AG04449 (cell line): Measurements from ENCODE around the gene TRPM1.

Source experiments
- CTCF ChIA-PET: fragments of 350-600 bp; formaldehyde crosslinking; extraction: SDS; loops from one replicate; lab custom pipeline; 2021; ENCODE audit warnings: antibody characterized with exemption; lab: Yijun Ruan, JAX
- POLR2A ChIA-PET: fragments of 400-600, 350-600 bp; formaldehyde crosslinking; extraction: SDS; loops from one replicate; lab custom pipeline; 2020; ENCODE audit warnings: antibody characterized with exemption, inconsistent platforms; lab: Yijun Ruan, JAX
- DNase-seq: peaks from one replicate; pipeline ENCODE4 v3.0.0-alpha.2; 2010; ENCODE audit warnings: low read depth, low spot score
- H3K4me3 ChIP-seq: 2 replicates; pipeline ENCODE4 v1.5.1; 2011; ENCODE audit warnings: low read depth, mild to moderate bottlenecking, control low read depth, low read length
- CTCF ChIP-seq: IDR thresholded peaks from one replicate; pipeline ENCODE4 v1.5.1; 2011; ENCODE audit warnings: mild to moderate bottlenecking, moderate library complexity, low read length, control low read depth, inconsistent platforms; ENCODE audit not compliant: insufficient read depth; ENCODE audit errors: missing control alignments

The TRPM1 gene

GRCh38 chr15:31046759-31047359, 54.7 kb downstream of the TRPM1 start:
- CTCF ChIA-PET, result no interaction called here
- no peak for TF ChIP-seq CTCF
- POLR2A ChIA-PET, result no interaction called here
- no peak overlapping the region for H3K4me3 ChIP-seq
- no peak for DNase-seq

- DNase-seq, result no peak
- CTCF ChIA-PET, result interaction anchor here (1.1 kb wide), 1 partner anchor 84 kb away, joined by 3 read pairs; no protein-coding TSS in a partner anchor
- POLR2A ChIA-PET, result no interaction called here
- no peak overlapping the region for H3K4me3 ChIP-seq
- TF ChIP-seq CTCF, result no peak
Measured at GRCh38 chr15:31045606-31046005, 55.9 kb downstream of the TRPM1 start.

GRCh38 chr15:31042751-31043150, 58.8 kb downstream of the TRPM1 start:
- TF ChIP-seq CTCF, result no peak
- ChIA-PET POLR2A (no interaction called here), CTCF (interaction anchor here (1.3 to 1.8 kb wide), 2 partner anchors 16 to 446 kb away, joined by 3 to 5 read pairs; no protein-coding TSS in a partner anchor)
- no peak overlapping the region for H3K4me3 ChIP-seq
- no peak for DNase-seq

GRCh38 chr15:31041610-31042009, 59.9 kb downstream of the TRPM1 start:
- CTCF ChIA-PET, result interaction anchor here (1.8 kb wide), 1 partner anchor 15 kb away, joined by 5 read pairs; no protein-coding TSS in a partner anchor

GRCh38 chr15:31040611-31041010, 60.9 kb downstream of the TRPM1 start:
- no peak overlapping the region for H3K4me3 ChIP-seq
- ChIA-PET CTCF (no interaction called here), POLR2A (no interaction called here)
- DNase-seq, result no peak
- TF ChIP-seq CTCF, result no peak

More at GRCh38 chr15:31041610-31042009, 59.9 kb downstream of the TRPM1 start:
- DNase-seq, result no peak
- no peak for TF ChIP-seq CTCF
- no peak overlapping the region for H3K4me3 ChIP-seq
- POLR2A ChIA-PET, result no interaction called here

- no peak for DNase-seq
- POLR2A ChIA-PET, result no interaction called here
- no peak overlapping the region for H3K4me3 ChIP-seq
- CTCF ChIA-PET, result interaction anchor here (1.3 kb wide), 1 partner anchor 12 kb away, joined by 4 read pairs; no protein-coding TSS in a partner anchor
- no peak for TF ChIP-seq CTCF
Measured at GRCh38 chr15:31039961-31040360, 61.6 kb downstream of the TRPM1 start.
